Measurements from ENCODE around the gene PEX26.
"Not testable (repeated sequence)": the region's sequence is repeated elsewhere in the genome, so short reads cannot be mapped to it uniquely, and the experiment has no call there.

Gene PEX26

DNA sequence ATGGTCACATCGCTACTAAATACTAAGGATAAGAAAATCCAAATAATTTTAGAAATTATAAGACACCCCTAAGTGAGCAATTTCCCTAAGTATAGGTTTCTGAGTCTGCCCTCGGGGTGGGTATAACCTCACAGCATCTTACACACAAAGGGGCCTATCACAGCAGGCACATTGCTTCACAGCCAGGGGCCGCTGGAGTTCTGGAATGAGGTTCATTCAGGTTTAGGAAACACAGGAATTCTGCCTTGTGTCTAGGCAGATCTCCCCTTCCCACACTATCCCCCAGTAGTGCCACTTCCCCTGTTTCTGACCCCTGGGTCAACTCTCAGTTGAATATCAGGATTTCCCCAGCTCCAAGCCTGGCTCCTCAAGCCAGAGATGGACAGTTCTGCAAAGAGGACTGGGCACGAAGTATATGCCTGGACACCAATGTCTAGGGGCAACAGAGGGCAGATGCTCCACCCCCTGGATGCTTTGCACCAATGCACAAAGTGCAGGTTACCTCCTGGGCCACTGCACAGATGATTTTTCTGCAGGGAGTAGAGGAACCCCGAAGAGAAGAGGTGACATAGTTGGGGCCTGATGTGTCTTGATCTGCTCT lies 44.3 kb downstream of the PEX26 start:
- DNase-seq = no peak

DNA sequence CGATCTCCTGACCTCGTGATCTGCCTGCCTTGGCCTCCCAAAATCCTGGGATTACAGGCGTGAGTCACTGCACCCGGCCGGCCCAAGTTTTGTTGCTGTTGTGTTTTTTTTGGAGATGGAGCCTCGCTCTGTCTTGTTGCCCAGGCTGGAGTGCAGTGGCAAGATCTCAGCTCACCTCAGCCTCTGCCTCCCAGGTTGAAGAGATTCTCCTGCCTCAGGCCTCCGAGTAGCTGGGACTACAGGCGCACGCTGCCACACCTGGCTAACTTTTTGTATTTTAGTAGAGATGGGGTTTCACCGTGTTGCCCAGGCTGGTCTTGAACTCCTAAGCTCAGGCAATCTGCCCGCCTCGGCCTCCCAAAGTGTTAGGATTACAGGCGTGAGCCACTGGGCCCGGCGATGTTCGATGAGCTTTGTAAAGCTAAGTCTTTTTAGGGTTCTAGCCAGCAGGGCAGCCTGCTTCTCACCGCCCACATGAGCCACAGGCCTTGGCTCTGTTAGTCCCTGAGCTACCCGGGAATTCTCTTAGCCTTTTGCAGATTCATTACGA lies 45.8 kb downstream of the PEX26 start:
- DNase-seq = not testable (repeated sequence)

DNA sequence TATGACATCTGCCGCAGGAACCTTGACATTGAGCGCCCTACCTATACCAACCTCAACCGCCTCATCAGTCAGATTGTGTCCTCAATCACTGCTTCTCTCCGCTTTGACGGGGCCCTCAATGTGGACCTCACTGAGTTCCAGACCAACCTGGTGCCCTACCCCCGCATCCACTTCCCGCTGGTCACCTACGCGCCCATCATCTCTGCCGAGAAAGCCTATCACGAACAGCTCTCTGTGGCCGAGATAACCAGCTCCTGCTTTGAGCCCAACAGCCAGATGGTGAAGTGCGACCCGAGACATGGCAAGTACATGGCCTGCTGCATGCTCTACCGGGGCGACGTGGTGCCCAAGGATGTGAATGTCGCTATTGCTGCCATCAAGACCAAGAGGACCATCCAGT lies 48.8 kb downstream of the PEX26 start:
- DNase-seq = no peak

DNA sequence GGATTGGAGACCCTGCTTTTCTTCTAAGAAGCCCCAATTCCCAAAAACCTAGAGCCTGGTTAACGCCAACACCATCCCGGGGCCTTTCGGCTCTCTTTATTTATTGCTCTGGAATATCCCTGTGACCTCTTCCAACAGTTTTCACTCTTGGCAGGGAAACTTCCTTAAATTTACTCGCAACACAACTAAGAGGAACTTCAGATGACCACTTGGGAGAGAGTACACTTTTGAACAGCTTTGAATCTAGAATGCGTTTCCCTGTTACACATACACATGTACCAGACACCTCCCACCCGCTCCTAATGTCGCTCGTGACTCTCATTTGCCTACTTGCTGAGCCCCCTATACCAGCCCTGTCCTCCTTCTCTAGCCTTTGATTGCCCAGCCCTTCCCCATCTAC lies 52.2 kb downstream of the PEX26 start:
- DNase-seq = no peak

DNA sequence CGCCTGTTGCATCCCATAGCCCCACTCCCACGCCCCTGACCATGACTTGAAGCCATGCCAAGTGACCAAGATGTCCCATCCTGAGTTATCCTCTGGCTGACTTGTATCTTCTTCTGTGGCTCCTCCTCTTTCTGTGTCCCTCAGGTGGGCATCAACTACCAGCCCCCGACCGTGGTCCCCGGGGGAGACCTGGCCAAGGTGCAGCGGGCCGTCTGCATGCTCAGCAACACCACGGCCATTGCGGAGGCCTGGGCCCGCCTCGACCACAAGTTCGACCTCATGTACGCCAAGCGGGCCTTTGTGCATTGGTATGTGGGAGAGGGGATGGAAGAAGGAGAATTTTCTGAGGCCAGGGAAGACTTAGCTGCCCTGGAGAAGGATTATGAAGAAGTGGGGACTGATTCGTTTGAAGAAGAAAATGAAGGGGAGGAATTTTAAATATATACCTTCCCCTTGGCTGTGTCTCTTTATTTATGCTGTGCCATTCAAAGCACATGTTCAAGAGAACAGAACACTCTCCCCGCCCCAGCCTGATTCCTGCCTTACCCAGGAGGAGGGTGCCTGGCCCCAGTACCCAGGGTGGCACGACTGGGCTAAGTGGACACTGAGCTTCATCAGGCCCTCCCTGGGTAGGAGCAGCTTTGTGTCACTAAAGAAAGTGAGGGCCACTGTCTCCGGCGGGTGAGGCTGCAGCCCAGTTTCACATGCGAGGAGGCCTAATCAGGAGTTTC lies 53.1 kb downstream of the PEX26 start:
- DNase-seq = no peak

DNA sequence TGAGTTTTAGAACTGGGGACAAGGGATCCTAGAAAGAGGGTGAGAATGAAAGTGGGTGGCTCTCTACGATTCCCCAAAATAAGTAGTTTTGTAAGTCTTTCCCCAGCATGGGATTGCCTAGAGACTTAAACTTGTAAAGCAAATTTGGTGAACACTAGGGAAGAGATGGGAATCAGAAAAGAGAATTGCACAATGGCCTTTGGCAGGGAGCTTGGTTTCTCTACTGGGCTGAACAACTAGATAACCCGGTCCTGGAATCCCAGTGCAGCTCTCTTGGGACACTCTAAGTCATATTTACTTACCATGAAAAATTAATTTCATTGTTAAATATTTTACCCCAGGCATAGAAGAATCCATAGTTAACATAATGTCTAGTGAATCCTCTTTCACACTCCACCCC lies 55.7 kb downstream of the PEX26 start:
- DNase-seq = no peak

DNA sequence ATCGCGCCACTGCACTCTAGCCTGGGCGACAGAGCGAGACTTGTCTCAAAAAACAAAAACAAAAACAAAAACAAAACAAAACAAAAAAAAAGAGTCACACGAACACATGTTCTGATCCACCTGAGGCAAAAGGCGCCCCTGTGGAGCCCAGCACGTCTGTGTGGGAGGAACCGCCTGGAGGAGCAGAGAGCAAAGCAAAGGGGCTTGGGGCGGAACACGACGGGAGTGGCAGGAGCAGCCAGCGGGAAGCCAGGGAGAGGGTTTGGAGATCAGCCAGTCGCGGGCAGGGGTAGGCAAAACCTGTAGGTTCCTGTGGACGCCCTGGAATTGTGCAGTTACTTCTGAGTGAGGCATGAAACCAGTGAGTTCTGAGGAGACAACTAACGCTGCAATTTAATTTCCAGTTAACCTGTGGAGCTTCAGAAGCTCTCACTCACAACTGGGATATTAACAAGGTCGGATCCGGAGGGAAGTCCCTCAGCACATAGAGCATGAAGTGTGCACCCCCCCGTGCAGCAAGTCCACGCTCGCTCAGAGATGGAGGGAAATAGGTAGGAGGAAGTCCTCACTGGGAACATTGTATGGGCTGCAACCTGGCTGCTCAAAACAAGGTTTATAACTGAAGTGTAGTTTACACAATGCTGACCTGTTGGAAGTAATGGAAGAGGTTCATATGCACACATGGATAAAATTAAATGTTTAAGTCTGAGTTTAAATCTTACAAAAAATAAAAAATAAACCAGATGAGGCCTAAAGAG lies 59.0 kb downstream of the PEX26 start:
- DNase-seq = no peak

DNA sequence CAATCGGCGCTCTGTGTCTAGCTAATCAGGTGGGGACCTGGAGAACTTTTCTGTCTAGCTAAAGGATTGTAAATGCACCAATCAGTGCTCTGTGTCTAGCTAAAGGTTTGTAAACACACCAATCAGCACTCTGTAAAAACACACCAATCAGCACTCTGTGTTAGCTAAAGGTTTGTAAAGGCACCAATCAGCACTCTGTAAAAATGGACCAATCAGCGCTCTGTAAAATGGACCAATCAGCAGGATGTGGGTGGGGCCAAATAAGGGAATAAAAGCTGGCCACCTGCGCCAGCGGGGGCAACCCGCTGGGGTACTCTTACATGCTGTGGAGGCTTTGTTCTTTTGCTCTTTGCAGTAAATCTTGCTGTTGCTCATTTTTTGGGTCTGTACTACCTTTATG lies 63.2 kb downstream of the PEX26 start:
- not testable (repeated sequence) for DNase-seq

DNA sequence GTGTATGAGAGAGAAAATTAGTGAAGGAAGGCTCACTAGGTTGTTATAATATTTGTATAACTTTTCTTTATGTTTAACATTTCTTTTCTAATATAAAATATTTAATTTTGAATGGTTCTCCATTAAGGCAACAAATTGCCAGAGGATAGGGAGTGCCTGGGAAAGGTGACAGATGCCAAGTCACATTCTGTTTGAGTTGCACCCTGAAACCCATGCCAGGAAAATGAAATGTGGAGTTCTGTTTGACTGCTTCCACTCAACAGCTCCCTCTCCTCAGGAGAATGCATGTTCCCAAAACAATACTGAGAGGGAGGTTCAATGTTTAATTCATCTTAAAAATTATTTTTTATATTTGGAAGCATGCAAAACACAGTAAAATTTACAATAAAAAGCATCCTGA lies 66.3 kb downstream of the PEX26 start:
- no peak for DNase-seq

DNA sequence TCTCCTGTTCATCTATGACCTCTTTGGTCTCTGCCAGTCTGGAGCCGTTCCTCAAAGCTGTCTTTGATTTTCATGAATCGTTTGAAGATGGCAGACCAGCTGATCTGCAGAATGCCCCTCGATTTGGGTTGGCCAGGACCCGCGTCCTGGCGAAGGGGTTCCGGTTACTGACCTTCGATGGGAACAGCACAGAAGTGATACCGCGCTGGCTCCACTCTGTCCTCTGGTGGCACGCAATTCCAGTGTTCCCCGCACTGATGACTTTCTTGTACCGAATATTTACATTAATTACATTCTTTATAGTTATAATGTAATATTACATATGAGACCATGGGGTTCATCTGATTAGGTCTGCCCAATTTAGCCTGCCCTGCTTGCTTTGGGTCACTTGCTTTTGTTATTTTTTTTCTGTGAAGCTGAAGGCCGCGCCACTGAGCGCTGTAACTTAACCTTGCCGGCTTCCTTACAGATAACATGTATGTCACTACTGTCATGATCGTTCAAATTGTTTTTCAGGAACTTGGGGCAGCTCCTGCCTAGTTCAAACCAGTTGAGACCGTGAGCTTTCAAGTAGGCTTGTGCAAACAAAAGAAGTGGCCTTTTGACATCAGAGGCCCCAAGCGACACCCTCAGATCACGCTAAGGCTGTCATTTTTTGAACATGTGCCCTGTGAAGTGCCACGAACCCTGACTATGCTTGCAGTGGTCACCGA lies 68.0 kb downstream of the PEX26 start:
- DNase-seq = no peak

DNA sequence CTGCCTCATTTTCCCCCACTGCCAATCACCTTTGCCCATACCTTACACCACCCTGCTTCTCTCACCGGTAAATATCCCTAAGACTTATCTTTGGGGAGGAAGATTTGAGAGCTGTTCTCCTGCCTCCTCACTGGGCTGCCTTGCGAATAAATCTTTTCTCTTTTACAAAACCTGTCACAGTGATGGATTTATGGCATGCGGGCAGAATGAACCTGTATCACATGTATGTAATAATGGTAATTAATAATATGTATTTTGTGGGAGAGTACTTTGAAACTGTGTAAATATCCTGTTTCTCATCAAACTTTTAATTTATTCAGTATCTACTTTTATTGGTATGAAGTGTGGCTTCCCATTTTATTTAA lies 68.6 kb downstream of the PEX26 start:
- DNase-seq = no peak

DNA sequence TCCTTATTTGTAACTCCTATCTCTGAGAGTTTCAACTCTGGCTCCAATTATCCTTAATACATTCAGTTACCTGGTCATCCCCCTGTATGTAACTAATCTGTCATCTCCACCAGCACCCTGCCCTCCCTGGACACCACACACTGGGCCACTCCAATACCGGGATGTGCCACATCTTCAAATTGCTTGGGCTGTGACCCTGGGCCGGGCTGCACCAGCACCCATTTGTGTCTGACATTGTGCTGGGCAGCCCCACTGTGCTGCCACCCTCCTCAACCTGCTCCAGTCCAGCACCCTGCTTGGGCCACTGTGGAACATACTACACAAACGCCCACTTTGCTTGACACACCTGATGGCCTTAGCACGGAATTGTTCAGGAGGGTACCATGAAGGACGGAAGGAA lies 70.0 kb downstream of the PEX26 start:
- DNase-seq = no peak

DNA sequence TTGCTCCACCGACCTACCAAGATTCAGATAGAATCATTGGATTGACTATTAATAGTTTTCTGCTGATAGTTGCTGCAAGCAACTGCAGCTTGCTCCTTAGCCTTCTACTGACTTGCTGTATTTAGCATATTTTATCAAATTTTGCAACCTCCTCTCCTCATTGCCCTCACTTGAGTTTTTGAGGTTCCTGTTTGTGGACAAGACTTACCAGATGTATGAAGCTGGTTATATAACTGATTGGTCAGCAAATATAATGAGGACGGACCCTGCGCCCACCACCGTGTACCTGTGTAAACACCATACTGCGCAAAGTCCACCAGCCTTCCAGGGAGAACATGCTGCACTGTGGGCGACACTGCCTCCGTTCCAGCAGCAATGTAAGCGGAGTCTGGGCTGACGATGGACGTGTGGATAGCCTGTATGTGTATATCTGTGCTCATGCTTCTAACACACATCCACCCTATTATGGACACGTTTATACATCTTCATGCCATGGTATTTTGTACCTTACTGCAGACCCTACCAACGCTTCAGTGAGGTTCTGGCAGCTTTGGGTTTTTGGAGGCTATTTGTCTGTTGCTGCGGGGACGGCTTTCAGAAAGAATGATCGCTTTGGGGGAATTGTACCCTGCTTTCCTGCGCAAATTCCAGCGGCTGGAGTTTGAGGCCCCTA lies 70.6 kb downstream of the PEX26 start:
- no peak for DNase-seq

DNA sequence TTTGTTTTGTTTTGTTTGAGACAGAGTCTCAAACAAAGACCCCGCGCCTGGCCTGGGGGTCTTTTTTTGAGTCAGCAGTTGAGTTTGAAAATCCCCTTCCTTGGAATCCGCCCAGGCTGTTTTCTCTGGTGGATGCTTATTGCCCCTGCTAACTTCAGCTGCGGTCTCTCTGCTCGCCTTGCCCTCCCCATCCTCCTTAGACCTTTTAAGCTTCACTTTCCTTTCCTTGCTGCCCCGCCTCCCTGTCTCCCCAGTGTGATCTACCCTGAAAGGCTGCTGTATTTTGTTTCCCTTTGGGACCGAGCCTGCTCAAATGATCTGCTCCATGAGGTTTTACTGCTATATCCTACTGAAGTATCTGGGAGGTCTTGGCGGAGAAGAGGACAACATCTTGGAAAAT lies 74.7 kb downstream of the PEX26 start:
- DNase-seq = no peak

DNA sequence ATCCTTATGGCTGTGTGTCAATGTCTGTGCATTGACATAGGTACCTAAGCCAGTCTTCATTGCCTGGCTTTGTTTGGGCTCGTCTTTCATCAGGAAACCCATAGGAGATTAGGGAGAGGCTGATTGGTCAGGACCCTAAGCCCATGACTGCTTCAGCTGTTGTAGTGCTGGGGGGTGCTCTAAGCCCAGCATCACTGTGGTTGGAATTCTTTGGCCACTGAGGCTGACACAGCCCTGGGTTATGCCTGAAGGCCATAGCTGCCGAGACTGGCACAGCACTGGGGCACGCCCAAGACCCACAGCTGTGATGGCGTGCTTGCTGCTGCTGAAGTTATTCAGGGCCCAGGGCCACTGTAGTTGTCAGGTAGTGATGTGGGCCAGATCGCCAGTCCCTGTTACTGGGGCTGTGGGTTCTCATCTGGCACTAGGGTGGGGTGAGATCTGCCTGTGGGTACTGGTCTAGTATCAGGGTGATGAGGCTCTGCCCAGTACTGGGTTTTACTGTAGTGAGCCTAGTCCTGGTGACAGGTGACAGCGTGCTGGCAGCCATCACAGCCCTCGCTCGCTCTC lies 77.1 kb downstream of the PEX26 start:
- no peak for DNase-seq
